ENCODE data around the gene SEH1L.
A peak's percentile ranks its signal among the peaks of the same experiment; 100 is the strongest.
"Not testable (repeated sequence)": the region's sequence is repeated elsewhere in the genome, so short reads cannot be mapped to it uniquely, and the experiment has no call there.

SEH1L gene, protein sequence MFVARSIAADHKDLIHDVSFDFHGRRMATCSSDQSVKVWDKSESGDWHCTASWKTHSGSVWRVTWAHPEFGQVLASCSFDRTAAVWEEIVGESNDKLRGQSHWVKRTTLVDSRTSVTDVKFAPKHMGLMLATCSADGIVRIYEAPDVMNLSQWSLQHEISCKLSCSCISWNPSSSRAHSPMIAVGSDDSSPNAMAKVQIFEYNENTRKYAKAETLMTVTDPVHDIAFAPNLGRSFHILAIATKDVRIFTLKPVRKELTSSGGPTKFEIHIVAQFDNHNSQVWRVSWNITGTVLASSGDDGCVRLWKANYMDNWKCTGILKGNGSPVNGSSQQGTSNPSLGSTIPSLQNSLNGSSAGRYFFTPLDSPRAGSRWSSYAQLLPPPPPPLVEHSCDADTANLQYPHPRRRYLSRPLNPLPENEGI

DNA sequence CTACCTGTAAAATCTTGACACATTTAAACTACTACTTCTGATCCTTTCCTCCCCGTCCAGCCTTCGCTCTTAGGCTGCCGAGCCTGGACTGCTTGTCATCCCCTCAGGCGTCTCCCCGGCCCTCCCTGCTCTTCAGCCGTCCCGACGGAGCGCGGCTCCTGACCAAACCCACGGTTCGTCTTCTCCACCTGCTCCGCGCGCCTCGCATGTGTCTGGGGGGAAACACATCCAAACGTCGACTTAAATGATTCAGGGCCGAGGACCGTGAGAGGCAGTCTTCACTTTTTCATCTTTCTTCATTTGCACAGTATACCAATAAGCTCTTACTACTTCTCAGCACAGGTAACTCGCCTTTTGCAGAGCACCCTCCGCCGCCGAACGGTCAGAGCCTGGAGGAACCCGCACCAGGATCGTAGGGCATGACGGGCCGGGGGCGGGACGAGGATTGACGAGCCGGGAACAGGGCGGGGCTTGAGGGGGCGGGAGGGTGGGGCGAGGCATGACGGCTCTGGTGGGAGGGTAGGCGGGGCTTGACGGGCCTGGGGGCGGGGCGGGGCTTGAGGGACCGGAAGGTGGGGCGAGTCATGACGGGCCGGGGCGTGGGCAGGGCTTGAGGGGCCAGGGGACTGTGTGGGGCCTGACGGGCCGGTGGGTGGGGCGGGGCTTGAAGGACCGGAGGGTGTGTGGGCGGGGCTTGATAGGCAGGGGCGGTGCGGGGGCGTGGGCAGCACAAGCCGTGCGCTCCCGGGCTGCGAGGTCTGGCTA is at the start of gene SEH1L:
TSS of gene SEH1L (plus strand) at position 727 of the 765 bp plus-strand sequence. CDS start 111 bp downstream, outside the sequence.
- peak; percentile 98 for DNase-seq (ENCODE audit: low spot score)

GRCh38 chr18:12901208-12901607 is 46.6 kb upstream of the SEH1L start:
- DNase-seq (ENCODE audit: low spot score), result not testable (repeated sequence)

DNA sequence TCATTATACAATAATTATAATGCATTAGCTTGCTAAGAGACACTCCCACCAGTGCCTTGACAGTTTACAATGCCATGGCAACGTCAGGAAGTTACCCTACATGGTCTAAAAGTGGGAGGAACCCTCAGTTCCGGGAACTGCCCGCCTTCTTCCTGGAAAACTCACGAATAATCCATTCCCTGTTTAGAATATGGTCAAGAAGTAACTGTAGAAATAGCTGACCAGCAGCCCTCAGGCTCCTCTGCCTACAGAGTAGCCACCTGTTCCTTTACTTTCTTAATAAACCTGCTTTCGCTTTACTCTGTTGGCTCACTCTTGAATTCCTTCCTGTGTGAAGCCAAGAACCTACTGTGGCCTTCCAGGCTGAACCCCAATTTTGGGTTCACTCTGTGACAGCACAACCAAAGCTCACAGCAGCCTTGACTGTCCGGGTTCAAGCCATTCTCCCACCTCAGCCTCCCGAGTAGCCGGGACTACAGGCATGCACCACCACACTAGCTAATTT is 43.7 kb upstream of the SEH1L start:
- DNase-seq (ENCODE audit: low spot score), result no peak

DNA sequence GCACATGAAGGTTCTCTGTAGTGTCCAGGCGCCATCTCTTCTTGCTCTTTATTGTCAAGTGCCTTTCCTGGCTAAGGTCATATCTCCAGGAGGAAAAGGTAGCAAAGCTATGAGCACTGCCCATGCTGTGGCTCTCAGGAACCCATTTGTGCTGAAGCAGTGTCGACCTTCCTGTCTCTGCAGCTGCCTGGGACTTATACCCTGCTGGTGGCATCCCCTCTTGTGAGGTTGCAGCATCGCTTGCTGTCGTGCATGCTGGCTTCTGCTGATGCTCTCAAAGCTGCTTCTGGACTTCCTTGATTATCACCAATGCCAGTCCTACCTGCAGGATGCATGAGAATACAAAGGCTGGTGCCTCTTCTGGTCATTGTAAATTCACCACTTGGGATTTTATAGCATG is 41.7 kb upstream of the SEH1L start:
- no peak for DNase-seq (ENCODE audit: low spot score)

DNA sequence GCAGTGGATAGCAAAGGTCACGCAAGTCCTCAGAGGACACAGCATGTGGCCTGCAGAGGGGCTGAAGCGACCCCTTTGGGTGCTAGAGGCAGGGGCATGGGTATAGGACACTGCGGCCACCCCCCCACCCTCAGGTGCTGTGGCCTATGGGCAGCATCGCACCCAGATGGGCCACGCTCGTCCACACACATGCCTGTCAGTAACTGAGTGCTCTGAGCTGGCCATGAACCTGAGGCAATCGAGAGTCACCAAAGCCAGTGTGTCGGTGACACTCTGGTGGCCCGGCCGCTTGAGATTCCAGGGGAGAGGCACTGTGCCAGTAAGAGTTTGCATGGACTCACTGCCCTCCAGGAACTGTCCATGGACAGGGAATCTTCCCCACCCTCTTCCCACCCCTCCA is 41.0 kb upstream of the SEH1L start:
- DNase-seq (ENCODE audit: low spot score), result no peak

- no peak for DNase-seq (ENCODE audit: low spot score)
These were observed 40.4 kb upstream of the SEH1L start for GRCh38 chr18:12907258-12907925.

GRCh38 chr18:12908706-12909105 is 39.1 kb upstream of the SEH1L start:
- no peak for DNase-seq (ENCODE audit: low spot score)

GRCh38 chr18:12911025-12911928 is 36.5 kb upstream of the SEH1L start:
- no peak for DNase-seq (ENCODE audit: low spot score)

- no peak for DNase-seq (ENCODE audit: low spot score)
These were observed 35.7 kb upstream of the SEH1L start for GRCh38 chr18:12911929-12912703.

- DNase-seq (ENCODE audit: low spot score), result no peak
These were observed 26.6 kb upstream of the SEH1L start for GRCh38 chr18:12921178-12921577.

- no peak for DNase-seq (ENCODE audit: low spot score)
These were observed 25.5 kb upstream of the SEH1L start for GRCh38 chr18:12922266-12922665.

DNA sequence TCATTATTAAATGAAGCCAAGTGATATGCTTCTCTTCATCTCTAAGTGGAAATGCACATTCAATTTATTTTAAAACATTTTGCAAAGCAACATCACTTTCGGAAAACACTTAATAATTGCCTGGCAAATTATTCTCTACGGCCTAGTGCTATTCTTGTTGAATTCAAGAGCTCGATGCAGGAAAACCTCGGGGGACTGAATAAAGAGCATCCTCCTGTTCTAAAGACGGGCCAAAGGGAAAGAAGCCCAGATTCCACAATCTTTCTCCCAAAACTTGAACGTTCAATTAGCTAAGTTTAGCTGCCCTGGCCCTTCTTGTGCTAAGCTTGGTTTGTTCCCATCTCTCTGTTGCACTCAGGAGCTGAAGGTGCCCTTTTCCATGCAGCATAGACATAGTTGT is 23.2 kb upstream of the SEH1L start:
- no peak for DNase-seq (ENCODE audit: low spot score)

- no peak for DNase-seq (ENCODE audit: low spot score)
These were observed 19.6 kb upstream of the SEH1L start for GRCh38 chr18:12928206-12928605.

DNA sequence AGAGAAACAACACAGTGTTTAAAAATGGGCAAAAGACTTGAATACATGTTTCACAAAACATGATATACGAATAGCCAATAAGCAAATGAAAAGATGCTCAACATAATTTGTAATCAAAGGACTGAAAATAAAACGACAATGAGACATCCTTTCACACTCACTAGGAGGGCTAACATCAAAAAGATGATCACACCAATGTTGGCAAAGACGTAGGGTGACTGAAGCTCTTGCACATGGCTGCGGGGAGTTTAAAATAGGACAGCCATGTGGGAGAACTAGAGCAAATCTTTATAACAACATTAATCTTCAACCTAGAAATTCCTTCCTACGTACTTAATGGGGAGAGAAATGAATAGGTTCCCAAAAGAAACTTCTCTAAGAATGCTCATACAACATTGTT is 19.2 kb upstream of the SEH1L start:
- DNase-seq (ENCODE audit: low spot score), result no peak

DNA sequence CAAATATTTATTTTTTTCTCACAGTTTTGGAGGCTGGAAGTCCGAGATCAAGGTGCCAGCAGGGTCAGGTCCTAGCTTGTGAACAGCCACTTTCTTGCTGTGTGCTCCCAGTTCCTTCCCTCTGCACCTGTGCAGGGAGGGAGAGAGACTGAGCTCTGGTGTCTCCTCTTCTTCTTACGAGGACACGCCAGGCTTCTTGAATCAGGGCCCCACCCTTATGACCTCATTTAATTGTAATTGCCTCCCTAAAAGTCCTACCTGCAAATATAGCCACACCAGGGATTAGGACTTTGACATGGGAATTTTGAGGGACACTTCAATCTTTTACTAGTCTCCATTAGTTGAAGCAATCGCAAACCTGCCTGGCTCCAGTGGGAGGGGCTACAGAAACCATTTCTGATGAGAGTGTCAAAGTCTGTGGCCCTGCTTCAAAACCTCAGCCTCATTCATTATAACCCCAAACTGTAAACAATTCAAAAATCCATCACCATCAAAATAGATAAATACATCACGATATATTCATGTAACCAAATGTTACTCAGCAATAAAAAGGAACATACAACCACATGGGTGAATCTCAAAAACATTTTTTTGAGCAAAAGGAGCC is 18.2 kb upstream of the SEH1L start:
- no peak for DNase-seq (ENCODE audit: low spot score)

DNA sequence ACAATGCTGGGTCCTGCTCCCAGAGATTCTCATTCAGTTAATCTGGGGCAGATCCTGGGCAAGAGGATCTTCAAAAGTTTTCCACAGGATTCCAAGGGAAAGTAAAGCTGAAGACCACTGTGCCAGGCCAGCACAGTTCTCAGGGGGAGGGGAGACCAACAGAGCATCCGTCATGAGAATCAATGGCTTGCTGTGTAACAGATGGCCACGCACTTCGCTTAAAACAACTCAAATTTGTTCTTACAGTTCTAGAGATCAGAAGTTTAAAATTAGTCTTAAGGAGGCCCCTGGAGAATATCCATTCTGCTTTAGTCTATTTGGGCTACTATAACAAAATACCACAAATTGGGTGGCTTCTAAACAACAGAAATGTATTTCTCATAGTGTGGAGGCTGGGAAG is 17.4 kb upstream of the SEH1L start:
- DNase-seq (ENCODE audit: low spot score), result no peak

DNA sequence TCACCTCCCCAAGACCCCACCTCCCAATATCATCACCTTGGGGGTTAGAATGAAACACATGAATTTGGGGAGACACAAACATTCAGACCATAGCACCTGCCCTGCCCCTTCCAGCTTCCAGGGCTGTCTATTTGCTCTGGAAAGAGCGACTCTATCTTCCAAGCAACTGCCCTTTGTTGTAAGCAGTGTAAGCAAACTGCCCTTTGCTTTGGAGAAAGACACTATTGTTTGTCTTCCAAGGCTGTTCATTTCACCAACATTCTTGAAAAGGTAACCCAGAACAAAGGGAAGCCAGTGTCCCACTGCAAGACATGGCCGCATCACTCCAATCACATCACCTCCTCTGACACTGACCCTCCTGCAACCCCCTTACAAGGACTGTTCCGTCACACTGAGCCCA is 16.9 kb upstream of the SEH1L start:
- no peak for DNase-seq (ENCODE audit: low spot score)

GRCh38 chr18:12933327-12933726 is 14.5 kb upstream of the SEH1L start:
- no peak for DNase-seq (ENCODE audit: low spot score)

DNA sequence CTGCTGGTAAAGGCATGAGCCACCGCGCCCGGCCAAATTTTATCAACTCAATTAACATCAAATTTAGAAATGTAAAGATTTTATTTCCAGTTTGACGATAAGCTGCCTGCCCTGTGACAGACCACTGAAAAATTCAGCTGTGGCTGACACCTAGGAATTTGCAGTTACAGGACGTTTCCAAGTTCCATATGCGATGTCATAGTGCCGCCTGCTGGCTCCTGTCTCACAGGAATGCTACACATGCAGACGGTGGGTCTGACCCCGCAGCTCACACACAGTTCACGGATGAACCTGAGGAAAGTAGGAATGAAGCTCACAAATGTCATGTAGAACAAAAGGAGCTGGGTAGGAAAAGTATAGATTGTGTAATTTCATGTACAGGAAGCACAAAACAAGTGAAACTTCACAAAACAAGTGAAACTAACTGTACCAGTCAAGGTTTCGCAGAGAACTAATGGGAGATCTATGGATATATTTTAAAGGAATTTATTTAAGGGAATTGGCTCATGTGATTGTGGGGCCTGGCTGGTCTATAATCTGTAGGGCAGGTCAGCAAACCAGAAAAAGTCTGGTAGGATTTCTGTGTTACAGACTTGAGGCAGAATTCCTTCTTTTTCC is 13.2 kb upstream of the SEH1L start:
- DNase-seq (ENCODE audit: low spot score), result peak; percentile 83

GRCh38 chr18:12939162-12939561 is 8.6 kb upstream of the SEH1L start:
- no peak for DNase-seq (ENCODE audit: low spot score)

All from cerebellar cortex (tissue), 1 donor.